Epithelial cell of esophagus (primary cell): ENCODE results near the gene HECW1.
"Not testable (repeated sequence)": the region's sequence is repeated elsewhere in the genome, so short reads cannot be mapped to it uniquely, and the experiment has no call there.

ENCODE experiments used
- DNase-seq: peaks from one replicate; pipeline ENCODE4 v3.0.0; 2010; ENCODE audit warnings: low read depth
- H3K4me3 ChIP-seq: 2 replicates; pipeline ENCODE4 v1.5.1; 2011; ENCODE audit warnings: mild to moderate bottlenecking, low read length, control low read depth
- CTCF ChIP-seq: IDR thresholded peaks from 2 replicates; pipeline ENCODE4 v1.5.1; 2011; ENCODE audit warnings: low read depth, mild to moderate bottlenecking, low read length, control low read depth, inconsistent platforms; ENCODE audit not compliant: insufficient read depth; ENCODE audit errors: missing control alignments

The HECW1 gene

GRCh38 chr7:43484678-43485395, 372.4 kb downstream of the HECW1 start:
- H3K4me3 ChIP-seq = no peak overlapping the region
- DNase-seq = no peak
- TF ChIP-seq CTCF = no peak

GRCh38 chr7:43485580-43485979, 373.1 kb downstream of the HECW1 start:
- peak; percentile 44 for DNase-seq
- no peak overlapping the region for H3K4me3 ChIP-seq
- TF ChIP-seq CTCF = no peak

GRCh38 chr7:43486008-43486407, 373.6 kb downstream of the HECW1 start:
- not testable (repeated sequence) for H3K4me3 ChIP-seq, DNase-seq

GRCh38 chr7:43486634-43487033, 374.2 kb downstream of the HECW1 start:
- no peak for DNase-seq
- no peak for TF ChIP-seq CTCF
- no peak overlapping the region for H3K4me3 ChIP-seq

- TF ChIP-seq CTCF = no peak
- DNase-seq = no peak
- H3K4me3 ChIP-seq = no peak overlapping the region
Measured at GRCh38 chr7:43487731-43488073, 375.3 kb downstream of the HECW1 start.

- no peak for TF ChIP-seq CTCF
- H3K4me3 ChIP-seq = no peak overlapping the region
- no peak for DNase-seq
Measured at GRCh38 chr7:43489257-43489656, 376.8 kb downstream of the HECW1 start.

- no peak for DNase-seq
- TF ChIP-seq CTCF = no peak
- no peak overlapping the region for H3K4me3 ChIP-seq
Measured at GRCh38 chr7:43490016-43490415, 377.6 kb downstream of the HECW1 start.

- TF ChIP-seq CTCF = no peak
- no peak overlapping the region for H3K4me3 ChIP-seq
Measured at GRCh38 chr7:43491123-43491522, 378.7 kb downstream of the HECW1 start.

More at GRCh38 chr7:43491123-43491522, 378.7 kb downstream of the HECW1 start:
- DNase-seq = no peak
